Measurements from ENCODE around the gene DNAH3.
A peak's percentile ranks its signal among the peaks of the same experiment; 100 is the strongest.

DNA sequence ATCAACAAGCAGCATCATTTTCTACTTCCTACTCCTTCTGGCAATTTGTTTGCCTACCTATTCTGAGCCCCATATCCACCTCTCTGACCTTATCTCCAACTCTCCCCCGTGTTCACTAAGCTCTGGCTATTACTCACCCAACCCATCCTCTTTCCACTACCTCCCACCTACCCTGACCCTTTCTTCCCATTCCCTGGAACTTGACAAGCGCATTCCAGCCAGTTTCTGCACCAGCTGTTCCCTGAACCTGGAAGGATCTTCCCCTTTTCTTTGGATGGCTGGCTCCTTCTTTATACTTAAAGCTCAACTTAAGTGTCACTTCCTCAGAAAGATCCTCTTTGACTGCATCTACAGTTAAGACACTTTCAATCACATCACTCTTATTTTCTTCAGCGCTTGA lies 252.7 kb downstream of the DNAH3 start:
- TF ChIP-seq POLR2A (IDR thresholded peaks at IDR 0.05; ENCODE audit: low read length) (peak; percentile 21), GATA1 (IDR thresholded peaks at IDR 0.05; ENCODE audit: low read depth, low read length) (no peak)

Data from erythroblast (primary cell).